Effector CD4-positive, alpha-beta T cell (primary cell): ENCODE results near the gene TMEM131.

Experiments used
- DNase-seq: peaks from one replicate; pipeline ENCODE4 v3.0.0-alpha.2; 2020

TMEM131 gene

GRCh38 chr2:97788986-97789644, 206.6 kb downstream of the TMEM131 start:
- no peak for DNase-seq

DNA sequence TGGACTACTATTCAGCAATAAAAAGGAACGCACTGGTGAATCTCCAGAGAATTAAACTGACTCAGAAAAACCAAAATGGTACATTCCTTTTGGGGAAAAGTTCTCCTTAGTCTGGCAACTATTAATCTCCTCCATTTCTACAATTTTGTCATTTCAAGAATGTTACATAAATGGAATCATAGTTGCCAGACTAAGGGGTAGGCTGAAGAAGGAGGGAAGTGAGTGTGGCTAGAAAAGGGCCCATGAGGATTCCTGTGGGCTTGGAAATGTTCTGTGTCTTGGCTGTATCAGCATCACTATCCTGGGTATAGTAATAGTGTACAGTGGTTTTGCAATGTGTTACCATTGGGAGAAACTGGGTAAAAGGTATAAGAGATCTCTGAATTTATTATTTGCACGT, 209.9 kb downstream of the TMEM131 start:
- DNase-seq: no peak

- DNase-seq: no peak
Measured at GRCh38 chr2:97784953-97785352, 210.8 kb downstream of the TMEM131 start.

DNA sequence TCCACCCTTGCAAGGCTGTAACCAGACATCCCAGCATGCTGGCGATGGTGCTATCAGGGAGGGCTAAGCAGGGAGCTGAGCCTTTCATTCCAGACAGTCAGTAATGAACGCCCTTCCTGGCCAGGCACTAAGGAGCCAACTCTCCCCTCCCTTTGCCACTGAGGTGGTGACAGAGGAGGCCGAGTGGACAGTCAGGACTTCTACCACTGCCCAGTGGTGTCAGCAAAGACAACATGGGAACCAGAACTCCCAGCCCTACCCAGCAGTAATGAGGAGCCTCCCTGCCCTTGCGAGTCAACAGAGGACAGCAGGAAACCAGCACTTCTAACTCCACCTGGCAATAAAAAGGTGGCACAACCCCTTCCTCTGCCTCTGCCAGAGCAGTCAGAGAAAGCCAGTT, 213.8 kb downstream of the TMEM131 start:
- no peak for DNase-seq

GRCh38 chr2:97779141-97779540, 216.6 kb downstream of the TMEM131 start:
- no peak for DNase-seq

GRCh38 chr2:97775074-97775473, 220.7 kb downstream of the TMEM131 start:
- DNase-seq: no peak

DNA sequence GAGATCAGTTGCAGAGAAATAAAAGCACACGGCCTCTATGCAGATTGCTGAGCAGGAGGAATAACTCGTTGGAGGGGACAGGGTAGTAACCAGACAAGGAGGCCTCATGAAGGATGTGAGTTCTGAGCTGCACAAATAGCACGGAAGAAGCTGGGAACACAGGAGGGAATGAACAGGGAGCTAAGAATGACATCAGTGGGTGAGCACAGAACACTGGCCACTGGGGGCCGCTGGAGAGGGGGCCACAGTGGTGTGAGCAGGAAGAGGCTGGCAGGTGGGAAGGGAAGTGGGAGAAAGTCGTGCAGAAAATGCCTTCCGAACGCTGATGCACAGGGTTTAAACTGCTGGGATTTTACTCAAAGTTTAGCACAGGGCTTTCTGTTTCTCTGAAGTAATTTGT, 221.3 kb downstream of the TMEM131 start:
- no peak for DNase-seq

GRCh38 chr2:97770445-97770844, 225.3 kb downstream of the TMEM131 start:
- no peak for DNase-seq

GRCh38 chr2:97769711-97770110, 226.0 kb downstream of the TMEM131 start:
- no peak for DNase-seq

GRCh38 chr2:97769308-97769707, 226.4 kb downstream of the TMEM131 start:
- no peak for DNase-seq

DNA sequence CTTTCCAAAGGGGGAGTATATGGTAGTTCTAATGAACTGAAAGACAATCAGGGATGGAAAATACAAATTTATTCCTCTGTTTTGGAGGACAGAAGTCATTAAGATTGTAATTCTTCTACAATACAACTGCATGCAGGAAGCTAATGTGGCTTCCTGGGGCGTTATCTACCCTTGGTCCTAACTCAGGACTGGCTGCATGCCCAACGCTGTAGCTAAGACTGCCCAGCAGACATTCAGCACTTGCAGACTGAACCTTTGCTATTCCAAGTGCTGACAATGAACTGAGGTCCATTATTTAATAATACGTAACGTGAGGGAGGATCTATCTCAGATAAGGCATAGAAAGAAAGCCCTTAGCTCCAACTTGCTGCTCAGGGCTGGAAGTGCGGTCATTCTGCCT, 229.2 kb downstream of the TMEM131 start:
- DNase-seq: no peak

DNA sequence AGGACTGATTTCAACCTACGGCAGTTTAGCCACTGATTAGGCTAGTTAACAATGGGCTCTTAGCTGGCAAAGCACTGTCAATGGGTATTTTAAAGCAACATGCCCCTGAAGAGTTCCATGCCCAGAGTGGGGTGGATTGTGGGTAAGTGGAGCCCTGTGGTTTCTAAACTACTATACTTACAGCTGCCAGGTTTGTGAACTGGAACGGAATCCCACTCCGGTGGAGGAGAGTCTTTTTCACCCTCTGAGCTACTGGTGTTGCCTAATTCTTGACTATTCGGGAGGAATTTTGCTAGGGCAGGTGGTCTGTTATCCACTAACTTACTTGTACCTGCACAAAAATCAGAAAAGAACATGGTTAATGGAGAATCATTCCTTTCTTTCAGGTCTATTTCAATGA, 229.8 kb downstream of the TMEM131 start:
- no peak for DNase-seq

GRCh38 chr2:97764559-97765263, 231.0 kb downstream of the TMEM131 start:
- no peak for DNase-seq

- DNase-seq: no peak
Measured at GRCh38 chr2:97763176-97763845, 232.4 kb downstream of the TMEM131 start.

DNA sequence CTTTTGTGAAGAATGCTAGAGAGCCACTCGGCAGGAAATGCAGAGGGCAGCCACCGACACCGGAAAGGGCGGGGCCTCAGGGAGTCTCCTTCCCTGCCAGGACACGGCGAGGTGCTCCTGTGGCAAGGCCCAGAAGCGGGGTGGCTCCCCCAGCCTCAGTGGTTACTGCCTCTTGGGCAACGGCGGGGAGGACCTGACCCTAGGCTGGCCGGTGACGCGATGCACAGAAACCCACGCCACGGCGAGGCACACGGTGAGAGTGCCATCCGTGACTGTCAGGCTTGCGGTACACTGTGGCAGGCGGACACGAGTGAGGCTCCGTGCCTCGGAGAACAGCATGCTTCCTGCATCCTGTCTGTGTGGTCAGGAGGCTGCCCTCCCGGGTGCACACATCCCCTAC, 234.6 kb downstream of the TMEM131 start:
- DNase-seq: peak; percentile 12

GRCh38 chr2:97760480-97761049, 235.2 kb downstream of the TMEM131 start:
- no peak for DNase-seq

GRCh38 chr2:97759727-97760407, 235.9 kb downstream of the TMEM131 start:
- no peak for DNase-seq

DNA sequence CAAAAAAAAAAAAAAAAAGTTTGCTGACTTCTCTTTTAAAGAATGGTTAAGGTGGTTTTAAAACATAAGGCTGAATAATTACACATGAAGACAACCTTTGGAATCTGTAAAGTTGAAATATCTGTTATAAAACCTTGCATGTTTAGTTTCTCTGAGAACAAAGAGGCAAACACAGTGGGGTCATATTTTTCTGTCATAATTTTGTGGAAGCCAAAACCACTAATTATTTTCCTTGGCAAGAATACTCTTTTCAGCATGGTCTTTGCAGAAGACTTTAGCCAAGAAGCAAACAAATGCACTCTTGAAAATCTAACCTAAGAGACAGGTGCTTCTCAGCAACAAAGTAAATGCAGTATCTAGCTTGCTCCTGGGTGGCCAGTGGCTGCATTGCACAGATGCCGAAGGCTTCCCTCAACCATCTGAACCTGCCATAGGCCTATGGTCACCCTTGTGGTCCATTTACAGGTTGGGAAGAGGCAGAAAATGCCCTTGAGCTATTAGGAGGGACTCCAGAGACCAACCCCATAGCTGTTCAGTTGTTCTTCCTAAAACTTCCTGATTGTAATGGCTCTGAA, 237.5 kb downstream of the TMEM131 start:
- DNase-seq: no peak

- no peak for DNase-seq
Measured at GRCh38 chr2:97757062-97757461, 238.7 kb downstream of the TMEM131 start.

DNA sequence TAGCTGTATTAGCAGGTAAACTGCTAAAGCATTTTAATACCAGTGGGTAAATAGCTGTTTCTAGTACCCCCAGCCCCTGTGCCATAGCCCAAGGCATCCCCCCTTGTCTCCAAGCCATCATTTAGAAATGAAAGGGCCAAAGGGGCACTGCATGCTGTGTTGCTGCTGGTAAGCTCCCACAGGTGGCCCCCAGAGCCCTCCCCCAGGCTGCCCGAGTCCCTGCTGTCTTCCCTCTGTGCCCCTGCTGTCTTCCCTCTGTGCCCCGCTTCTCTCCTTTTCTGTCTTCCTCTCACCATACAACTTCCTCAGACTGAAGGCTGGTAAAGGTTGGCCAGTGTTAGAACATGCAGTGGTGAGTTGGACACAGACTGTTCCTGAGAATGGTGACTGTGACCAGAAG, 240.3 kb downstream of the TMEM131 start:
- no peak for DNase-seq

DNA sequence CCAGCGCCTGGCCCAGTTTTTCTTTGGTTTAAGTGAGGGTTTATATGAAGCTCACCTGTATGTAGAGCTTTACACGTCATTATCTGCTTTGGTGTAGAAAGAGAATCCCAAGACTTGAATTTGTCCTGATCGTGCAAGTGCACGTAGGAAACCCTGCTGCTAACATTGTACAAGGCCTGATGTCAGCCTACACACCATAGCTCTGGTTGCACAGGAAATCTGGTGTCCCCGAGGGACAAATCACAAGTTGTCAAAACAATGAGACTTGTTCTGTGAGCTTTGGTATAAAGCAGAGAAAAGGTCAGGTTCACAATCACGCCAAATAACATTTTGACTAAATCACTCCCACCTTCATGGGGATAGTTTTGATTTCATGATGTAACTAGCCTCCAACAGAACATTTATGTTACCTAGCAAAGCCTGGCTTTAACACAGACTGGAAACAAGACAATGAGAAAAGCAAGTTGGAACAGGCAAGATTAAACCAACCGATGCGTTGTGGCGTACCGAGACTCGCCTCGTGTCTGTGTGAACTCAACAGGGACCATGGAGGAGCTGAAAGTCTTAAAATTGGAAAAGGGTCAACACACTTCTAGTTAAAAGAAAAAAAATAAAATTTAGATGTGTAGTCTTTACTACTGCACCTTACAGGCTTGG, 240.9 kb downstream of the TMEM131 start:
- DNase-seq: no peak
